Measurements from ENCODE around the gene RHOBTB3. TPM values are rescaled to one million over a fixed set of nuclear protein-coding genes. Genes with fewer than 3 reads are reported as not detected.

The RHOBTB3 gene
- total RNA-seq, 1 experiment from 2014 or later, result 95.2 TPM

DNA sequence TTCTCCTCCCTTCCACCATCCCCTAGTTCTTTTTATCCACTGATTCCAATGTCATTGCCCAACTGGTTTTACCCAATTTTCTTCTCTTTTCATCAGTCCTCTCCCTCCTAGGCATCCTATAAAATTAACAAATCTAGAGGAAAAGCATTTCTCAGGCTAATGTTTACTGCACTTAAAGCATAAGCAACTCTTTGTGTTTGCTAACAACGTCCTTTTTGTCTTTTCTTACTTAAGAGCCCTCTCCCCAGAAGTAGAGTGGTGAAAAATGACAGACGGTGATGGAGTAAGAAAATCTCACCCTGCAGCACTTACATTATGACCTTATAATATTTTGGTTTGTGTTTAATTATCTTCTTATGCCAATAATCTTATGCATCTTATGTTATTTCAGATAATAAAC is 46.8 kb upstream of the RHOBTB3 start:
- no peaks in the 10 kb centered on the region for H3K36me3 ChIP-seq (ENCODE audit: control insufficient read depth, insufficient read depth, low read length)
- ChIA-PET POLR2A (no interaction called here), CTCF (no interaction called here)
- in situ Hi-C loops (cut with HindIII; ENCODE audit: low pct_unique_long_range_greater_than_20kb, low sequenced_read_pairs), result no loop called here
- H3K4me1 ChIP-seq (ENCODE audit: control insufficient read depth, insufficient read depth, low read length), result no peaks in the 10 kb centered on the region
- no peak for ATAC-seq
- H3K4me3 ChIP-seq (ENCODE audit: low read depth in 2 of 2, low read length in 2 of 2), result no peak overlapping the region
- H3K9me3 ChIP-seq (ENCODE audit: control insufficient read depth, insufficient read depth, low read depth, low read length), result no peaks in the 10 kb centered on the region
- intact Hi-C loops (cut with micrococcal nuclease; ENCODE audit: unreplicated experiment), result no loop called here
- no TSS peak for BruUV-seq (replicated peaks)
- no peaks in the 10 kb centered on the region for H3K27me3 ChIP-seq (ENCODE audit: control insufficient read depth, insufficient read depth, low read length)
- TF ChIP-seq SIN3A (IDR thresholded peaks at IDR 0.05; ENCODE audit: borderline replicate concordance, insufficient read depth, low read depth, low read length) (no peak), TCF7L2 (IDR thresholded peaks at IDR 0.05; ENCODE audit: low read depth, low read length) (no peak), POLR2AphosphoS5 (IDR thresholded peaks at IDR 0.05; ENCODE audit: low read depth, low read length) (no peak), CTCF (IDR thresholded peaks at IDR 0.05) (no peak)
- TF ChIP-seq, protein P1, sequence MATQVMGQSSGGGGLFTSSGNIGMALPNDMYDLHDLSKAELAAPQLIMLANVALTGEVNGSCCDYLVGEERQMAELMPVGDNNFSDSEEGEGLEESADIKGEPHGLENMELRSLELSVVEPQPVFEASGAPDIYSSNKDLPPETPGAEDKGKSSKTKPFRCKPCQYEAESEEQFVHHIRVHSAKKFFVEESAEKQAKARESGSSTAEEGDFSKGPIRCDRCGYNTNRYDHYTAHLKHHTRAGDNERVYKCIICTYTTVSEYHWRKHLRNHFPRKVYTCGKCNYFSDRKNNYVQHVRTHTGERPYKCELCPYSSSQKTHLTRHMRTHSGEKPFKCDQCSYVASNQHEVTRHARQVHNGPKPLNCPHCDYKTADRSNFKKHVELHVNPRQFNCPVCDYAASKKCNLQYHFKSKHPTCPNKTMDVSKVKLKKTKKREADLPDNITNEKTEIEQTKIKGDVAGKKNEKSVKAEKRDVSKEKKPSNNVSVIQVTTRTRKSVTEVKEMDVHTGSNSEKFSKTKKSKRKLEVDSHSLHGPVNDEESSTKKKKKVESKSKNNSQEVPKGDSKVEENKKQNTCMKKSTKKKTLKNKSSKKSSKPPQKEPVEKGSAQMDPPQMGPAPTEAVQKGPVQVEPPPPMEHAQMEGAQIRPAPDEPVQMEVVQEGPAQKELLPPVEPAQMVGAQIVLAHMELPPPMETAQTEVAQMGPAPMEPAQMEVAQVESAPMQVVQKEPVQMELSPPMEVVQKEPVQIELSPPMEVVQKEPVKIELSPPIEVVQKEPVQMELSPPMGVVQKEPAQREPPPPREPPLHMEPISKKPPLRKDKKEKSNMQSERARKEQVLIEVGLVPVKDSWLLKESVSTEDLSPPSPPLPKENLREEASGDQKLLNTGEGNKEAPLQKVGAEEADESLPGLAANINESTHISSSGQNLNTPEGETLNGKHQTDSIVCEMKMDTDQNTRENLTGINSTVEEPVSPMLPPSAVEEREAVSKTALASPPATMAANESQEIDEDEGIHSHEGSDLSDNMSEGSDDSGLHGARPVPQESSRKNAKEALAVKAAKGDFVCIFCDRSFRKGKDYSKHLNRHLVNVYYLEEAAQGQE (IDR thresholded peaks at IDR 0.05; ENCODE audit: insufficient read depth in 1 of 2, low read depth in 2 of 2, low read length in 1 of 2), result no peak
- no peak overlapping the region for H3K27ac ChIP-seq (ENCODE audit: low read length)
- no peak for DNase-seq (ENCODE audit: low read depth, low spot score)

- Histone ChIP-seq H3K9me3 (ENCODE audit: control insufficient read depth, insufficient read depth, low read depth, low read length) (no peaks in the 10 kb centered on the region), H3K27me3 (ENCODE audit: control insufficient read depth, insufficient read depth, low read length) (no peaks in the 10 kb centered on the region), H3K4me1 (ENCODE audit: control insufficient read depth, insufficient read depth, low read length) (no peaks in the 10 kb centered on the region), H3K27ac (ENCODE audit: low read length) (no peak overlapping the region), H3K36me3 (ENCODE audit: control insufficient read depth, insufficient read depth, low read length) (no peaks in the 10 kb centered on the region), H3K4me3 (ENCODE audit: low read depth in 2 of 2, low read length in 2 of 2) (no peak overlapping the region)
- POLR2A ChIA-PET, result no interaction called here
- CTCF ChIA-PET, result no interaction called here
- no TSS peak for BruUV-seq (replicated peaks)
- intact Hi-C loops (cut with micrococcal nuclease; ENCODE audit: unreplicated experiment) (no loop called here), in situ Hi-C loops (cut with HindIII; ENCODE audit: low pct_unique_long_range_greater_than_20kb, low sequenced_read_pairs) (no loop called here)
- ATAC-seq (no peak), DNase-seq (ENCODE audit: low read depth, low spot score) (no peak)
- TF ChIP-seq, protein P1 (IDR thresholded peaks at IDR 0.05; ENCODE audit: insufficient read depth in 1 of 2, low read depth in 2 of 2, low read length in 1 of 2), result no peak
- TF ChIP-seq CTCF (IDR thresholded peaks at IDR 0.05) (no peak), POLR2AphosphoS5 (IDR thresholded peaks at IDR 0.05; ENCODE audit: low read depth, low read length) (no peak), TCF7L2 (IDR thresholded peaks at IDR 0.05; ENCODE audit: low read depth, low read length) (no peak), SIN3A (IDR thresholded peaks at IDR 0.05; ENCODE audit: borderline replicate concordance, insufficient read depth, low read depth, low read length) (no peak)
These were observed 44.5 kb upstream of the RHOBTB3 start for GRCh38 chr5:95686651-95687050.

All from Panc1 (cell line).